ENCODE measurements around the gene CDH12. TPM values are rescaled to one million over a fixed set of nuclear protein-coding genes. Genes with fewer than 3 reads are reported as not detected.

The CDH12 gene
- total RNA-seq, 1 experiment from 2014 or later = not detected

- Histone ChIP-seq H3K79me2 (ENCODE audit: insufficient read depth, low read length) (no peaks in the 10 kb centered on the region), H4K8ac (replicated peaks; ENCODE audit: insufficient read length, low read depth, low read length) (no peak overlapping the region), H3K4me2 (ENCODE audit: insufficient read depth, insufficient read length, low read length) (no peak overlapping the region), H3K4me1 (ENCODE audit: insufficient read depth, low read length) (no peaks in the 10 kb centered on the region), H3K23ac (ENCODE audit: insufficient read length, low read depth, low read length) (no peak overlapping the region), H2BK5ac (ENCODE audit: insufficient read length, low read length) (no peak overlapping the region), H4K91ac (ENCODE audit: insufficient read length, low read depth, low read length) (no peak overlapping the region), H2AK5ac (ENCODE audit: insufficient read length, low read length) (no peak overlapping the region), H2AFZ (ENCODE audit: low read length) (no peak overlapping the region), H3K9ac (ENCODE audit: extremely low read depth, insufficient read length, low read length) (no peak overlapping the region), H2BK120ac (ENCODE audit: low read depth, low read length, poor library complexity, severe bottlenecking) (no peak overlapping the region), H3K79me1 (ENCODE audit: insufficient read depth, low read depth, low read length, poor library complexity, severe bottlenecking) (no peaks in the 10 kb centered on the region), H3K56ac (ENCODE audit: insufficient read length, low read depth, low read length) (no peak overlapping the region), H3K14ac (ENCODE audit: insufficient read depth, low read length) (no peak overlapping the region), H3K23me2 (ENCODE audit: insufficient read length, low read depth, low read length, poor library complexity, severe bottlenecking) (no peaks in the 10 kb centered on the region), H3T11ph (ENCODE audit: low read length) (no peak overlapping the region), H3K18ac (ENCODE audit: insufficient read length, low read depth, low read length) (no peak overlapping the region), H3K27me3 (ENCODE audit: insufficient read depth, low read length) (no peaks in the 10 kb centered on the region), H4K5ac (ENCODE audit: insufficient read length, low read depth, low read length) (no peak overlapping the region), H3K27ac (ENCODE audit: insufficient read length, low read depth, low read length) (no peak overlapping the region), H2BK20ac (ENCODE audit: low read depth, low read length, poor library complexity, severe bottlenecking) (no peak overlapping the region), H2BK12ac (ENCODE audit: insufficient read length, low read depth, low read length) (no peak overlapping the region), H3K9me3 (ENCODE audit: control insufficient read depth, low read depth, low read length) (no peaks in the 10 kb centered on the region), H3K4ac (ENCODE audit: low read depth, low read length) (no peak overlapping the region), H4K20me1 (ENCODE audit: control insufficient read depth, insufficient read depth, insufficient read length) (no peaks in the 10 kb centered on the region), H2BK15ac (ENCODE audit: low read depth, low read length) (no peak overlapping the region)
- DNase-seq = no peak
- Mint-ChIP-seq H3K36me3 (ENCODE audit: insufficient read depth in 1 of 3, low read depth in 3 of 3) (no peaks in the 10 kb centered on the region), H3K27me3 (ENCODE audit: low read depth) (no peaks in the 10 kb centered on the region), H3K4me1 (no peaks in the 10 kb centered on the region), H3K4me3 (no peak overlapping the region), H3K27ac (no peak overlapping the region), H3K9me3 (no peaks in the 10 kb centered on the region)
- no peak for TF ChIP-seq CTCF (conservative IDR thresholded peaks at IDR 0.05)
- WGBS (ENCODE audit: extremely low coverage, insufficient read length, low lambda C conversion rate) = no CpG with 5 or more reads among the region's 4 CpGs
Measured at GRCh38 chr5:22590677-22591268, 262.4 kb downstream of the CDH12 start.
